Measurements from ENCODE around the gene CAMK1G. TPM values are rescaled to one million over a fixed set of nuclear protein-coding genes. Genes with fewer than 3 reads are reported as not detected.

CAMK1G gene
- total and polyA plus RNA-seq, 2 donors (not counting 3 experiments of a cell fraction or from before 2014, with no cell fraction given) = not detected

DNA sequence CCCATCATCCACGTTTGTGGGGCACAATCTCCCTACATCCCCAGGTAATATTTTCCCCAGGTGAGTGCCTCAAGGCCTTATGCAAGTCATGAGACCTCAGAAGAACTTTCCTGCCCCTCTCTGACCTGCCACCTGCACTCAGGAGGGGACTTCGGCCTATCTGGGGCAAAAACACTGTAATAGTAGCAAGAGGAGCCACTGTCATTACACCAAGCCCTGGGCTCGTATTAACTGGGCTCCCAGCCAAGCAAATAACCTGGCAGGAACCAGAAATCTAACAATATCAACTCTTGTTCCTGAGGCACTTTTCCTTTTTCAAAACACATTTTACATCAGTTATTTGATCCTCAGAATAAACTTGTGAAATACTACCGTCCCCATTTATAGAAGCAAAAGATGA, 37.8 kb downstream of the CAMK1G start:
- DNase-seq (ENCODE audit: low read depth, low spot score) (peak; percentile 12), FAIRE-seq (no peak)
- no peak overlapping the region for H3K9ac ChIP-seq (replicated peaks; ENCODE audit: extremely low read depth, insufficient read depth, low read length)
- no peak overlapping the region for H3K27ac ChIP-seq (ENCODE audit: insufficient read depth, low read depth, low read length)
- H3K27me3 ChIP-seq (ENCODE audit: control insufficient read depth in 2 of 2, insufficient read depth in 2 of 2, low read length in 2 of 2) = no peaks in the 10 kb centered on the region
- ChIA-PET CTCF (interaction anchor here (1.4 kb wide), 1 partner anchor 10 kb away, joined by 3 read pairs; no protein-coding TSS in a partner anchor), POLR2A (no interaction called here)
- H3K9me1 ChIP-seq (replicated peaks; ENCODE audit: control insufficient read depth, extremely low read depth, insufficient read depth, low read length) = no peaks in the 10 kb centered on the region
- no peaks in the 10 kb centered on the region for H4K20me1 ChIP-seq (replicated peaks; ENCODE audit: control insufficient read depth, extremely low read depth, insufficient read depth, low read length)
- intact Hi-C loops (cut with micrococcal nuclease) (no loop called here), dilution Hi-C loops (cut with MboI; ENCODE audit: extremely low pct_ligation_motif_present, low sequenced_read_pairs) (no loop called here)
- H3K79me2 ChIP-seq (ENCODE audit: control insufficient read depth, insufficient read depth, low read length) = no peaks in the 10 kb centered on the region
- no peaks in the 10 kb centered on the region for H3K36me3 ChIP-seq (ENCODE audit: control insufficient read depth in 2 of 2, extremely low read depth in 1 of 2, insufficient read depth in 2 of 2, low read length in 2 of 2)
- no peak overlapping the region for H2AFZ ChIP-seq (ENCODE audit: low read depth, low read length)
- no peaks in the 10 kb centered on the region for H3K9me3 ChIP-seq (replicated peaks; ENCODE audit: control insufficient read depth, insufficient read depth, low read length)
- no peak overlapping the region for H3K4me2 ChIP-seq (ENCODE audit: insufficient read depth, low read length)
- no TSS peak for BruUV-seq (replicated peaks)
- TF ChIP-seq POLR2A (IDR thresholded peaks at IDR 0.05; ENCODE audit: low read depth, low read length) (no peak), POLR2AphosphoS5 (IDR thresholded peaks at IDR 0.05; ENCODE audit: insufficient read depth, low read depth, low read length) (no peak), EZH2 (IDR thresholded peaks at IDR 0.05; ENCODE audit: borderline replicate concordance, low read depth, low read length, severe bottlenecking) (no peak), JUN (IDR thresholded peaks at IDR 0.05; ENCODE audit: borderline replicate concordance, insufficient read depth, insufficient read length, low read depth) (no peak), FOS (IDR thresholded peaks at IDR 0.05; ENCODE audit: borderline replicate concordance, insufficient read depth, low read length) (no peak), CTCF (IDR thresholded peaks at IDR 0.05; ENCODE audit: extremely low read depth in 1 of 2, insufficient read depth in 1 of 2, low read depth in 1 of 2, low read length in 2 of 2) (no peak), MYC (IDR thresholded peaks at IDR 0.05; ENCODE audit: low read depth, low read length) (no peak)
- TF ChIP-seq, protein P1, sequence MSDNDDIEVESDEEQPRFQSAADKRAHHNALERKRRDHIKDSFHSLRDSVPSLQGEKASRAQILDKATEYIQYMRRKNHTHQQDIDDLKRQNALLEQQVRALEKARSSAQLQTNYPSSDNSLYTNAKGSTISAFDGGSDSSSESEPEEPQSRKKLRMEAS (IDR thresholded peaks at IDR 0.05; ENCODE audit: insufficient read depth, insufficient read length) = no peak
- H3K4me3 ChIP-seq (replicated peaks in 1 of 3; ENCODE audit: insufficient read depth in 1 of 3, low read depth in 1 of 3, low read length in 3 of 3) = no peak overlapping the region
- no peaks in the 10 kb centered on the region for H3K4me1 ChIP-seq (ENCODE audit: control insufficient read depth, extremely low read depth, insufficient read depth, low read length)

Measured in endothelial cell of umbilical vein (primary cell).